Bronchial epithelial cell (primary cell): ENCODE results near the gene ANKRD63. TPM values are rescaled to one million over a fixed set of nuclear protein-coding genes. Genes with fewer than 3 reads are reported as not detected.

ENCODE experiments used
- DNase-seq: peaks from one replicate; pipeline ENCODE4 v3.0.0-alpha.2; 2010; ENCODE audit warnings: low read depth
- FAIRE-seq: peaks from 2 replicates; lab custom pipeline; 2011; peaks lifted over from hg19 to GRCh38; lab: Jason Lieb, UNC
- H3K27me3 ChIP-seq: 2 replicates; pipeline ENCODE4 v1.5.1; 2011; ENCODE audit warnings: low read length; ENCODE audit not compliant: control insufficient read depth, insufficient read depth
- H3K36me3 ChIP-seq: 2 replicates; pipeline ENCODE4 v1.5.1; 2011; ENCODE audit warnings: low read length; ENCODE audit not compliant: control insufficient read depth, insufficient read depth
- H3K4me3 ChIP-seq: 2 replicates; pipeline ENCODE4 v1.5.1; 2011; ENCODE audit warnings: mild to moderate bottlenecking, low read depth, low read length, control low read depth
- CTCF ChIP-seq: IDR thresholded peaks from 2 replicates; pipeline ENCODE4 v1.5.1; 2011; ENCODE audit warnings: mild to moderate bottlenecking, moderate library complexity, low read length, control low read depth, inconsistent platforms; ENCODE audit not compliant: insufficient read depth, severe bottlenecking
- total RNA-seq: library from RNA; depleted of rRNA; stranded (reverse); fragments of >200 nt; gene quantifications from 2 replicates; pipeline ENCODE4 v1.2.1, GENCODE V29; 2014

The ANKRD63 gene
- total RNA-seq, 1 donor from 2014 or later, result not detected

GRCh38 chr15:40274350-40275274 lies 8.3 kb downstream of the ANKRD63 start:
- Histone ChIP-seq H3K36me3 (peaks cover 34% of the 10 kb centered on the region), H3K27me3 (no peaks in the 10 kb centered on the region), H3K4me3 (no peak overlapping the region)
- peak; percentile 53 for DNase-seq
- peak; percentile 100 for TF ChIP-seq CTCF
- FAIRE-seq, result peak; percentile 55

DNA sequence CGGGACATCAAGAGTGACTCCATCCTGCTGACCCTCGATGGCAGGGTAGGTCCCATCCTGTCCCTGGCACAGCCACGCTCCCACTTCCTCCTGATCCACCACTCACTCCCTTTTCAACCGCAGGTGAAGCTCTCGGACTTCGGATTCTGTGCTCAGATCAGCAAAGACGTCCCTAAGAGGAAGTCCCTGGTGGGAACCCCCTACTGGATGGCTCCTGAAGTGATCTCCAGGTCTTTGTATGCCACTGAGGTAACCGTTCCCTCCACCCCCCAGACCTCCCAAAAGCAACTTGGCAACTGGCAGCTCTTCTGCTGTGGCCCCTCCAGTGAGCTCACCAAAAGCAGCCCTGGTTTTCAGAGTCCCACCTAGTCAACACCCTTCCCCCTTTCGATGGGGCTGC lies 9.4 kb downstream of the ANKRD63 start:
- H3K36me3 ChIP-seq, result peaks cover 39% of the 10 kb centered on the region
- no peak for DNase-seq
- no peak for TF ChIP-seq CTCF
- no peak overlapping the region for H3K4me3 ChIP-seq
- H3K27me3 ChIP-seq, result no peaks in the 10 kb centered on the region
- FAIRE-seq, result no peak

- FAIRE-seq, result no peak
- no peak for DNase-seq
- Histone ChIP-seq H3K27me3 (no peaks in the 10 kb centered on the region), H3K36me3 (peaks cover 47% of the 10 kb centered on the region), H3K4me3 (no peak overlapping the region)
- peak; percentile 54 for TF ChIP-seq CTCF
Observed at GRCh38 chr15:40272485-40273056, 10.3 kb downstream of the ANKRD63 start.

DNA sequence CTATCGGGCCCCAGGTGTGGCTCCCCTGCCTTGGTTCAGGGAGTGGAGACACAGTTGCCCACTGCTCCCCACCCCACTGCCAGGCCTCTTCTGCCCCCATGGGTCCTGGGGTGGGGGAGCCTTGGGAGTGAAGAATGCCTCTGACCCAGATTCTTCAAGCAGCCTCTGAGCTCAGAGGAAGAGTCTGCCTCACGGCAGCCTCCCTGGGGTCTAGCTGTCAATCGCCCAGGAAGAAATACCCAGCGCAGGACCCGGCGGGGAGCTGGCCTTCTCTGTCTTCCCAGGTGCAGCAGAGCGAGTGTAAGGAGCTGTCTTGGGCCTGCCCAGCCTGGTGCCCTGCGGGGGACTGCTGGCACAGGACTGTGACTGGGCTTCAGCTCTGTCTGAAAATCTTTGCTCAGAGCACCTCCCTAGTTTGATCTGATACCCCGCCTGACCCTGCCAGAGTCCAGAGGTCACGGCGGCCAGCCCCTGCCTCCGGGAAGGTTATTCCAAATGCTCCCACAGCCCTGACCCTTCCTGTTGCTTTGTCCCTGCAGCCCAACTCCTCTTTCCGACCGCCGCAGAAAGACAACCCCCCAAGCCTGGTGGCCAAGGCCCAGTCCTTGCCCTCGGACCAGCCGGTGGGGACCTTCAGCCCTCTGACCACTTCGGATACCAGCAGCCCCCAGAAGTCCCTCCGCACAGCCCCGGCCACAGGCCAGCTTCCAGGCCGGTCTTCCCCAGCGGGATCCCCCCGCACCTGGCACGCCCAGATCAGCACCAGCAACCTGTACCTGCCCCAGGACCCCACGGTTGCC lies 11.0 kb downstream of the ANKRD63 start:
- Histone ChIP-seq H3K36me3 (peaks cover 46% of the 10 kb centered on the region), H3K4me3 (no peak overlapping the region), H3K27me3 (no peaks in the 10 kb centered on the region)
- DNase-seq (no peak), FAIRE-seq (no peak)
- TF ChIP-seq CTCF, result no peak

- no peak for FAIRE-seq
- Histone ChIP-seq H3K36me3 (peaks cover 36% of the 10 kb centered on the region), H3K4me3 (no peak overlapping the region), H3K27me3 (no peaks in the 10 kb centered on the region)
- TF ChIP-seq CTCF, result no peak
- no peak for DNase-seq
Observed at GRCh38 chr15:40270246-40270995, 12.4 kb downstream of the ANKRD63 start.
